Central memory CD8-positive, alpha-beta T cell (primary cell): Measurements from ENCODE around the gene FYB1.

Experiments
- ATAC-seq: fragments of 150-1000 bp; cut with Tn5 transposase; replicated peaks from 2 replicates; pipeline ENCODE4 v1.10.0; 2022; ENCODE audit warnings: mild to moderate bottlenecking, moderate FRiP score, moderate number of reproducible peaks; ENCODE audit not compliant: poor library complexity, severe bottlenecking; ENCODE audit errors: extremely low read depth
- DNase-seq, 2 donors: peaks; one replicate each; pipeline ENCODE4 v3.0.0; 2021; ENCODE audit warnings: low spot score in 2 of 2
- H3K27ac Mint-ChIP-seq: one replicate; pipeline ENCODE4 v1.8.0; 2022; ENCODE audit warnings: low read depth, mild to moderate bottlenecking, moderate library complexity, mixed read lengths
- H3K27me3 Mint-ChIP-seq: one replicate; pipeline ENCODE4 v1.8.0; 2022; ENCODE audit warnings: mixed read lengths
- H3K36me3 Mint-ChIP-seq: one replicate; pipeline ENCODE4 v1.8.0; 2022; ENCODE audit warnings: mild to moderate bottlenecking, moderate library complexity, mixed read lengths; ENCODE audit not compliant: insufficient read depth
- H3K4me1 Mint-ChIP-seq: one replicate; pipeline ENCODE4 v1.8.0; 2022; ENCODE audit warnings: mixed read lengths
- H3K4me3 Mint-ChIP-seq: one replicate; pipeline ENCODE4 v1.8.0; 2022; ENCODE audit warnings: mild to moderate bottlenecking, moderate library complexity, mixed read lengths
- H3K9me3 Mint-ChIP-seq: one replicate; pipeline ENCODE4 v1.8.0; 2022; ENCODE audit warnings: mixed read lengths

The FYB1 gene, protein sequence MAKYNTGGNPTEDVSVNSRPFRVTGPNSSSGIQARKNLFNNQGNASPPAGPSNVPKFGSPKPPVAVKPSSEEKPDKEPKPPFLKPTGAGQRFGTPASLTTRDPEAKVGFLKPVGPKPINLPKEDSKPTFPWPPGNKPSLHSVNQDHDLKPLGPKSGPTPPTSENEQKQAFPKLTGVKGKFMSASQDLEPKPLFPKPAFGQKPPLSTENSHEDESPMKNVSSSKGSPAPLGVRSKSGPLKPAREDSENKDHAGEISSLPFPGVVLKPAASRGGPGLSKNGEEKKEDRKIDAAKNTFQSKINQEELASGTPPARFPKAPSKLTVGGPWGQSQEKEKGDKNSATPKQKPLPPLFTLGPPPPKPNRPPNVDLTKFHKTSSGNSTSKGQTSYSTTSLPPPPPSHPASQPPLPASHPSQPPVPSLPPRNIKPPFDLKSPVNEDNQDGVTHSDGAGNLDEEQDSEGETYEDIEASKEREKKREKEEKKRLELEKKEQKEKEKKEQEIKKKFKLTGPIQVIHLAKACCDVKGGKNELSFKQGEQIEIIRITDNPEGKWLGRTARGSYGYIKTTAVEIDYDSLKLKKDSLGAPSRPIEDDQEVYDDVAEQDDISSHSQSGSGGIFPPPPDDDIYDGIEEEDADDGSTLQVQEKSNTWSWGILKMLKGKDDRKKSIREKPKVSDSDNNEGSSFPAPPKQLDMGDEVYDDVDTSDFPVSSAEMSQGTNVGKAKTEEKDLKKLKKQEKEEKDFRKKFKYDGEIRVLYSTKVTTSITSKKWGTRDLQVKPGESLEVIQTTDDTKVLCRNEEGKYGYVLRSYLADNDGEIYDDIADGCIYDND

DNA sequence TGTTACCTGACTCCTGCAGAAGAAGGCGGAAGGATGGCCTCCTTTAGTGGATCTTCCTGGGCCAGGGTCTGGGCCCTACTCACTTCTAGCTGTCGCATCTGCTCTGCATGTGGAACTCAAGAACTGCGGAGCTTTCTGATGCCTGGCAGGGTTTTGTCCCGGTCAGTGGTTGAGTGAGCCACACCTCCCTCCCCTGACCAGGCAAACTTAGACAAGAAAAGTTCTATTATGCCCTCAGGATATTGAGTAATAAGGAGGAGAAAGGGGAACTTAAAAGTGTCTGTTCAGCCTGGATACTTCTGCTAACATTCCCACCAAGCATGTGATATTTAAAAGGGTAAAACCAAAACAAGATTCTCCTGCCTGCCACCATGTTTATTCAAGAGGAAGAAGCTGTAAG is at the start of gene FYB1:
TSS of gene FYB1 (minus strand) at position 127 of the 400 bp plus-strand sequence. CDS start 16,603 bp downstream, outside the sequence.
- Mint-ChIP-seq H3K4me1 (peaks cover 63% of the 10 kb centered on the region), H3K27ac (peak within 1 kb of the TSS; percentile 85), H3K4me3 (peak within 1 kb of the TSS; percentile 71), H3K9me3 (no peaks in the 10 kb centered on the region), H3K36me3 (peaks cover 12% of the 10 kb centered on the region), H3K27me3 (no peaks in the 10 kb centered on the region)
- ATAC-seq (no peak), DNase-seq (no peak)

DNA sequence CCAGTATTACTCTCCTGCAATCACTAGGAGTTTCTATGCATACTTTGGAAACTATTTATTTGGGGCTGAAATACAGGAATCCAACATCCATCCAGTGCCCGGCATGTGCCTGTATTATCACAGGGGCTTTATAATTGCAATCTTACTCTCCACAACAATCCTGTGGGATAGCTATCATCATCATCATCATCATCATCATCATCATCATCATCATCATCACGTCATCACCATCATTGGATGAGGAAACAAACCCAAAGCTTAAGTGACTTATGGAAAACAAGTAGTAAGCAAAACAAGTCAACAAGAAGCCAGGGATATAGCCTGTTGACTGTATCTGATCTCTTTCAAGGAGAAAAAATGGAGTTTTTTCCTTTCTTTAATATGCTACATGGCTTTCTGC is 47.8 kb upstream of the FYB1 start:
- H3K4me3 Mint-ChIP-seq, result peak overlapping the region; percentile 1
- no peak overlapping the region for H3K27ac Mint-ChIP-seq
- H3K4me1 Mint-ChIP-seq, result peaks cover 50% of the 10 kb centered on the region
- ATAC-seq (no peak), DNase-seq (no peak)
- no peaks in the 10 kb centered on the region for H3K9me3 Mint-ChIP-seq
- no peaks in the 10 kb centered on the region for H3K27me3 Mint-ChIP-seq
- peaks cover 4% of the 10 kb centered on the region for H3K36me3 Mint-ChIP-seq

DNA sequence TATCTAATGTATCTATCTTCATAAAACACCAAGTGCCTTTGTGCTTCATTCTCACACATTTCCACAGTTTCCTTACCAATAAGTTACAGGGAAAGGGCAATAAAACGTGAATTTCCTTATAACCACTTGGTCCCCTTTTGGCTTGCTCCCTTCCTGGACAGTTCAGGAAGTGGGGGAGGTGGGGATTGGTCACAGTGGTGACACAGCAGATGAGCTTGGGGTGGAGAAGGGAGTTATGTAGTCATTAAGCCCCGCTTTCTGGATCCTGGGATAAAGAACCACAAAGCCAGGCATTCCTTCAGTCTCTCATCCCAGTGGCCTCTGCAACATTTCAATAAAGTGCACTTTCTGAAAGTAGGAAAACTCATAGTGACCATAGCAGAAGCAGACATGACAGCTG is 47.1 kb upstream of the FYB1 start:
- H3K4me3 Mint-ChIP-seq, result peak overlapping the region; percentile 1
- no peak overlapping the region for H3K27ac Mint-ChIP-seq
- DNase-seq, result no peak
- H3K27me3 Mint-ChIP-seq, result no peaks in the 10 kb centered on the region
- H3K36me3 Mint-ChIP-seq, result peaks cover 4% of the 10 kb centered on the region
- H3K4me1 Mint-ChIP-seq, result peaks cover 50% of the 10 kb centered on the region
- H3K9me3 Mint-ChIP-seq, result no peaks in the 10 kb centered on the region
- ATAC-seq, result no peak

DNA sequence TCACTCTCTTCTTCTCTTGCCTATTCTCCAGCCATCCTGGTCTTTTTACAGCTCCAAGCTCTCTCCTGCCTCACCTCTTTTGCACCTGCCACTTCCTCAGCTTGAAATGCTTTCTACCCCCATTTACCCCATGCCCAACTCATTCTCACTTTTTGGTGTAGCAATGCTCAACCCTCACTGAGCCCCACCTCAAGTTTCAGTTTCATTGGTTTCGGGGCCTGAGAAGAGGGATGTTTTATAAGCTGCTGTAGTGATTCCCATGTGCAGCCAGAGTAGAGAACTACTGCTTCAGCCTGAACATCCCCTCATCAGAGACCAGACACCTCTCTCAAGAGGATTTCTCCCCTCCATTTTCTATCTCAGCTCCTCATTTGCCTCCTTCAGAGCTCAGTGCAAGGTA is 45.2 kb upstream of the FYB1 start:
- ATAC-seq (peak; percentile 52), DNase-seq (no peak)
- H3K4me1 Mint-ChIP-seq, result peaks cover 65% of the 10 kb centered on the region
- no peaks in the 10 kb centered on the region for H3K9me3 Mint-ChIP-seq
- peak overlapping the region; percentile 48 for H3K4me3 Mint-ChIP-seq
- peaks cover 4% of the 10 kb centered on the region for H3K36me3 Mint-ChIP-seq
- H3K27me3 Mint-ChIP-seq, result no peaks in the 10 kb centered on the region
- H3K27ac Mint-ChIP-seq, result peak overlapping the region; percentile 17

DNA sequence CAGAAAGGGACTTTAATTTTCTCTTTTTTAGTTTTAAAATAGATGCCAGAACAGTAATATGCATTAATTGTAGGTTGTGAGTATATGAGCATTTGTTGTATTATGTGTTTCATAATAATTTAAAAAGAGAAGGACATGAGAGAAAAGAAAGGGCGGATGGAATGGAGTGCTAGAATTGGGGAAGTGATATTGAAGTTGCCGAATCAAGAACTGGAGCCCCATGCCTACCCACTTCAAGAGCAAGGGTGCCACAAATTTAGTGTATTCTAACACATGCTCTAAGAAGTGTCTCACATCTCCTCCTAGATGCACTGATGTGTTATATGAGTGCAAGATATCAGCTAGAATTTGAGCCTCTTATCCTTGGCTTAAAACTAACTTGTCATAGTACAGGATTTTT is 43.6 kb upstream of the FYB1 start:
- H3K27me3 Mint-ChIP-seq, result no peaks in the 10 kb centered on the region
- H3K4me3 Mint-ChIP-seq, result no peak overlapping the region
- no peaks in the 10 kb centered on the region for H3K9me3 Mint-ChIP-seq
- DNase-seq (no peak), ATAC-seq (peak; percentile 36)
- peaks cover 74% of the 10 kb centered on the region for H3K4me1 Mint-ChIP-seq
- H3K27ac Mint-ChIP-seq, result peak overlapping the region; percentile 27
- H3K36me3 Mint-ChIP-seq, result peaks cover 6% of the 10 kb centered on the region

DNA sequence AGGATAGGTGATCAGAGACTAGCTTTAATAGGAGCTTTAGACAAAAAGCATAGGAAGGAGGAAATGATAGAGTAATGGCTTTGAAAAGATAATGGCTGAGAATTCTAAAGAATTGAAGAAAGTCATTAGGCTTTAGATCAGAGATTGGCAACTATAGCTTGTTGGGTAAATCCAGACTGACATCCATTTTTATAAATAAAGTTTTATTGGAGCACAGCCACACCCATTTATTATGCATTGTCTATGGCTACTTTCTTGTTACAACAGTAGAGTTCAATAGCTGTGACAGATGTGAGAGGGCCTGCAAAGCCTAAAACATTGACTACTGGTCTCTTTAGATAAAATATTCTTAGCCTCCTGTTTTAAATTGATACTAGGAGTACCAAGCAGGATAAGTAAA is 40.7 kb upstream of the FYB1 start:
- H3K4me3 Mint-ChIP-seq, result no peak overlapping the region
- peaks cover 4% of the 10 kb centered on the region for H3K36me3 Mint-ChIP-seq

DNA sequence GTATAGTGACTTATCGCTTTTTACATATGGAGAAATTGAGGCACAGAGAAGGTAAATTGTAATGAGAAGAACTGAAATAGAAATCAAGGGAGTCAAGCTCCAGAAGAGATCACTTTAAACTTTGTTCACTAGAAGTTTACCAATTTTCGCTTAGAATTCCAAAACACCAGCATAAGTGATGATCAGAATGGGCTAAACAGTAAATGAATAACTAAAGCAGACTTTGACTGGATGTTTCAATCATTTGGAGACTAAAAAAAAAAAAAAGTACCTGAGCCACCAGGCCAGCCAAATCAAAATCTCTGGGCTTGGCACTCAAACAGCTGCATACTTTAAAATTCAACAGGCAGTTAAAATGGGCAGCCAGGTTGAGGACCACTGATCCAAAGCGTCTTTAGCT is 38.2 kb upstream of the FYB1 start:
- no peak for ATAC-seq
- no peaks in the 10 kb centered on the region for H3K9me3 Mint-ChIP-seq
- peaks cover 74% of the 10 kb centered on the region for H3K4me1 Mint-ChIP-seq
- DNase-seq, result no peak
- no peaks in the 10 kb centered on the region for H3K27me3 Mint-ChIP-seq
- no peak overlapping the region for H3K27ac Mint-ChIP-seq
- peaks cover 2% of the 10 kb centered on the region for H3K36me3 Mint-ChIP-seq
- H3K4me3 Mint-ChIP-seq, result no peak overlapping the region

More for the DNA sequence above, 40.7 kb upstream of the FYB1 start:
- ATAC-seq (no peak), DNase-seq (no peak)
- H3K27ac Mint-ChIP-seq, result no peak overlapping the region
- H3K9me3 Mint-ChIP-seq, result no peaks in the 10 kb centered on the region
- H3K4me1 Mint-ChIP-seq, result peaks cover 83% of the 10 kb centered on the region
- no peaks in the 10 kb centered on the region for H3K27me3 Mint-ChIP-seq

DNA sequence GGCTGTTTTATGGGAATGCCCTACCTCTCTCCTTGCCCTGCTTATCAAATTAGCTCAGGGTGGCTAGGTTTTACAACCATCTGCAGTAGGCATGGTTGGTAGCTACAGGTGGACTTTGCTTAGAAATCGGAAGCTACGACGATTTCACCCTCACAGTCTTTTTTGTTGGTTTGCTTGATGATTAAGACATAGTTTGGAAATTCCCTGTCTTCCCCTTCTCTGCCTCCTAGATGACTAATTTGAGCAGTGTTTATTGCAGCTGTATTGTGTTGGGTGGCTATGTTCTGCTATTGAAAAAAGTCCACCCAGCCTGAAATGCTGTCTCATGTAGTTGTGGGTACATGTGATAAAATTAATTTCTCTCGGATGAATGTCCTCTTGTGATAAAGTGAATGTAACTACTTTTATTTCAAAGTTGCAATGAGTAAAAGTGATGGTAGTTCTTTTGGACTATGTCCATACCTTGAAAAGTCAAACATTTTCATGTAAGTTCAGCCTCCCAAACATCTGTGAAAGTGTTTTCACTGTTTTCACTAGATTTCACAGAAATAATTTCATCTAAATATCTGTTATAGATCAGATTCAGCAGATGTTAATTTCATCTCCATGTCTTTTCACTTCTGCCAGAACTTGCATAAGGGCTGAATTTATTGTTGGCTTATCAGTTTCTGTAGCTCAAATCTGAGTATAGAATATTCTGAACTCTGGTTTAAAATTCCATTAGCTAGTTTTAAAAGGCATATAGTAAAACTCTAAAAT is 37.3 kb upstream of the FYB1 start:
- no peak for DNase-seq
- no peak overlapping the region for H3K4me3 Mint-ChIP-seq
- peaks cover 2% of the 10 kb centered on the region for H3K36me3 Mint-ChIP-seq
- H3K27ac Mint-ChIP-seq, result no peak overlapping the region
- no peaks in the 10 kb centered on the region for H3K9me3 Mint-ChIP-seq
- H3K27me3 Mint-ChIP-seq, result no peaks in the 10 kb centered on the region
- H3K4me1 Mint-ChIP-seq, result peaks cover 67% of the 10 kb centered on the region
- peak; percentile 52 for ATAC-seq

DNA sequence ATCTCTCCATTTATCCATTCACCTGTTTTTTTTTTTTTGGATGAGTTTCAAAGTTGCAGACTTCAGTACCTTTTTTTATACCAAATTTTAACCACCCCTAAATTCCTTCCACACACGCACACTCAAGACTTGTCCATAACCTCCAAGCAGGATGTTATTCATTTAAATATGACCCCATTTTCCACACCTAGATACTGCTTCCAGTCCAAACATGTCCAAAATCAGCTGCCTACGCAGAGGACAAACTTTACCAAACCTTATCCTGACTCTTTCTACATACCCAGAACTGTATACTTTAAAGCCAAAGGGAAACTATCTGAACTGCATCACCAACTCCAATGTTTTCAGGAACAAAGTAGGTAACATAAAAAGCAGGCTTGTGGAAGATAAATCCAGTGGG is 36.0 kb upstream of the FYB1 start:
- no peaks in the 10 kb centered on the region for H3K27me3 Mint-ChIP-seq
- H3K27ac Mint-ChIP-seq, result no peak overlapping the region

DNA sequence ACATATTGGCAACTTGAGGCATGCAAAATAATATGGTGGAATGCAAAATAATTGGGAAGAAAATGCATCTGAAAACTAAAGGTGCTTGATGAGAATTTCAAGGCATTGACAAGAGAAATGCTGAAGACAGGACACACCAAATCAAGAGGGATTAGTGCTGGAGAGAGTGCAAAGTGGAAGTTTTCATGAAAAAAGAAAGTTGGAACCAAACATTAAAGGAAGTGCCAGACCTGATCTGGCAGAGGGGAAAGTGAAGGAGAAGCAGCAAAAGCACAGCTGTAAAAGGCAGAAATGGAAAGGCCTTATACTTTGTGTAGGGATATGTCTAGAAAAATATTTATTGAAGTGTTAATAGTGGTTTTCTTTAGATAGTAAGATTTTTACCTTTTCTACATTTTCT is 35.3 kb upstream of the FYB1 start:
- no peak overlapping the region for H3K4me3 Mint-ChIP-seq
- H3K27me3 Mint-ChIP-seq, result no peaks in the 10 kb centered on the region
- ATAC-seq (no peak), DNase-seq (no peak)
- H3K27ac Mint-ChIP-seq, result no peak overlapping the region
- peaks cover 53% of the 10 kb centered on the region for H3K4me1 Mint-ChIP-seq
- peaks cover 12% of the 10 kb centered on the region for H3K36me3 Mint-ChIP-seq
- H3K9me3 Mint-ChIP-seq, result peaks cover 4% of the 10 kb centered on the region

More for the DNA sequence above, 36.0 kb upstream of the FYB1 start:
- ATAC-seq, result no peak
- no peak for DNase-seq
- no peak overlapping the region for H3K4me3 Mint-ChIP-seq
- peaks cover 6% of the 10 kb centered on the region for H3K36me3 Mint-ChIP-seq
- H3K9me3 Mint-ChIP-seq, result no peaks in the 10 kb centered on the region
- peaks cover 56% of the 10 kb centered on the region for H3K4me1 Mint-ChIP-seq

DNA sequence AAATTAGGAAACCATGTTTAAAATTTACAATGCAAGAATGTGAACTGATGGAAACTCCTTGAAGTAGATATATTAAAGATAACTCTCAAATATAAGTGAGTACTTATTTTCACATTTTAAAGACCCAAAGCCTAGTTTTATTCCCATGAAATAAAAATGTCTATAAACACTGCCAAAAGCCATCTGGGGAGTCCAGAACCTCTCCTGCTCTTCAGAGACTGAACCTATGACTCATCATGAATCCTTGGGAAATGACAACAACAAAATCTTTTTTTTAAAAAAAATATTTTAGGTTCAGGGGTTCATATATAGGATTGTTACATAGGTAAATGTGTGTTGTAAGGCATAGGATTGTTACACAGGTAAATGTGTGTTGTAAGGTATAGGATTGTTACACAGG is 33.8 kb upstream of the FYB1 start:
- ATAC-seq (no peak), DNase-seq (no peak)
- no peak overlapping the region for H3K4me3 Mint-ChIP-seq
- no peak overlapping the region for H3K27ac Mint-ChIP-seq
- H3K27me3 Mint-ChIP-seq, result no peaks in the 10 kb centered on the region
- peaks cover 14% of the 10 kb centered on the region for H3K36me3 Mint-ChIP-seq
- peaks cover 4% of the 10 kb centered on the region for H3K9me3 Mint-ChIP-seq
- H3K4me1 Mint-ChIP-seq, result peaks cover 42% of the 10 kb centered on the region

DNA sequence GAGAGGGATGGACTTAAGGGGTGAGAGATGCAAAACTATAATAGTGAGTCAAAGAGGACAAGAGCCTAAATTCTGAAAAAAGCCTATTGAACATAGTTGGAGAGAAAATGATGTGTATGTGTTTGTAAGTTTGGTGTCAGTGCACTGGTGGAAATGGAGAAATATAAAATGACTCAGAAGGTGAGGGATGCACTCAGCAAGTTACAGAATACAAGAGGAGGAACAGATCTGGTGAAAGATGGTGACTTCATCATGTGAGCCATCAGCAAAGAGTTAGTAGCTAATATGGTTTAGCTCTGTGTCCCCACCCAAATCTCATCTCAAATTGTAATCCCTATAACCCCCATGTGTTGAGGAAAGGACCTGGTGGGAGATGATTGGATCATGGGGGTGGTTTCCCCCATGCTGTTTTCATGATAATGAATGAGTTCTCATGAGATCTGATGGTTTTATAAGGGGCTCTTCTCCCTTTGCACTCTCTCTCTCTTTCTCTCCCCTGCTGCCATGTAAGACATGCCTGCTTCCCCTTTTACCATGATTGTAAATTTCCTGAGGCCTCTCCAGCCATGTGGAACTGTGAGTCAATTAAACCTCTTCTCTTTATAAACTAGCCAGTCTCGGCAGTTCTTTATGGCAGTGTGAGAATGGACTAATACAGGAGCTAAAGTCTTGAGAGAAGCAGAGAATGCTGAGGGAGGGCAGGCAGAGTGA is 30.4 kb upstream of the FYB1 start:
- ATAC-seq (no peak), DNase-seq (no peak)
- Mint-ChIP-seq H3K4me3 (no peak overlapping the region), H3K27ac (peak overlapping the region; percentile 25), H3K27me3 (no peaks in the 10 kb centered on the region), H3K4me1 (peaks cover 35% of the 10 kb centered on the region), H3K9me3 (peaks cover 4% of the 10 kb centered on the region), H3K36me3 (peaks cover 22% of the 10 kb centered on the region)
